SH-SY5Y (cell line): Measurements from ENCODE around the gene CFD.

ENCODE experiments used
- GATA2 ChIP-seq: IDR thresholded peaks from 2 replicates; pipeline ENCODE4 v1.6.1; 2011; ENCODE audit warnings: mild to moderate bottlenecking, low read depth, low read length
- GATA3 ChIP-seq: IDR thresholded peaks from 2 replicates; pipeline ENCODE4 v1.6.1; 2011; ENCODE audit warnings: low read depth, mild to moderate bottlenecking, low read length, moderate library complexity

DNA sequence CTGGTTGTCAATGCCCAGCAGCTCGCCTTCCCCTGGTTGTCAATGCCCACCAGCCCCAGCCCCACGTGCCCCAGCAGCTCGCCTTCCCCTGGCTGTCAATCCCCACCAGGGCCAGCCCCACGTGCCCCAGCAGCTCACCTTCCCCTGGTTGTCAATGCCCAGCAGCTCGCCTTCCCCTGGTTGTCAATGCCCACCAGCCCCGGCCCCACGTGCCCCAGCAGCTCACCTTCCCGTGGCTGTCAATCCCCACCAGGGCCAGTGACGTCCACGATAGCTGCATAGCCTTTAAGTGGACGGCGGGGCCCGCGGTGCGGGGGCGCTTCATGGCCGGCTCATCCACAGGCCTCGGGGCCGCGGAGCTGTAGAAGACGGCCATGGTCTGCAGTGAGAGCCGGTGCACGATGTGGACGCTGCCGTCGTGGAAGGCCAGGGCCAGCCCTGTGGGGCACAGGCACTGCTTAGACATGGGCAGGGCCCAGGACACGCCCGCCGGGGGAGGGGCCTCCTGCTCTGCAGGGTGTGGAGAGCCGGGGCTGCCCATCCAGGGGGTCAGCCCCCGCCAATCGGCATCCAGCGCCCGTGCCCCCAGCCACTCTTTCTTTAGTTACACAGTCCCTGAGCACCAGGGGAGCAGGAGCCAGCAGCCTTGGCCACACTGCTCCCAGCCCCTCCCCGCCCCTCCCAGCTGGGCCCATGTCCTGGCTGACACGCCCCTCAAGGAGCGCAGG lies 20.4 kb downstream of the CFD start:
- no peak for TF ChIP-seq GATA2
- TF ChIP-seq GATA3, result no peak
